ENCODE results near the gene ING4. TPM values are rescaled to one million over a fixed set of nuclear protein-coding genes. Genes with fewer than 3 reads are reported as not detected.

The ING4 gene
- total RNA-seq, 4 donors from 2014 or later = 12.8 to 28.9 (median 19.7) TPM

GRCh38 chr12:6688999-6689882, 26.3 kb upstream of the ING4 start, which contains the start of gene ZNF384:
Gene ZNF384 (minus strand): TSS chr12:6689375. CDS start chr12:6679520, 9,855 bp downstream.
- Histone ChIP-seq H3K4me3 (peak within 1 kb of the TSS; percentile 79 to 92 (median 88)), H3K27ac (peak within 1 kb of the TSS; percentile 94 to 98 (median 96)), H3K4me1 (peaks cover 27 to 30% of the 10 kb centered on the region in 2 donors), H3K9me3 (no peaks in the 10 kb centered on the region), H3K27me3 (no peaks in the 10 kb centered on the region), H3K36me3 (no peaks in the 10 kb centered on the region)
- peak; percentile 44 to 68 for TF ChIP-seq POLR2A (IDR thresholded peaks at IDR 0.05)
- TF ChIP-seq CTCF (IDR thresholded peaks at IDR 0.05 in 4 of 5, conservative IDR thresholded peaks at IDR 0.05 in 1 of 5) = peak in 4 of 5 experiments; percentile 27 to 54 (median 38)
- DNase-seq = peak; percentile 98
- intact Hi-C loops (cut with DNase I; ENCODE audit: low total_unique reads) = loop anchor here (1.0 to 10.0 kb wide), 10 partner anchors 26 to 352 kb away; partner anchors contain the start of genes EMG1, ING4, MLF2 and MRPL51
- ATAC-seq = peak; percentile 94 to 98
- in situ Hi-C loops (cut with MboI; ENCODE audit: low sequenced_read_pairs in 4 of 4) = no loop called here

GRCh38 chr12:6688543-6688998, 25.7 kb upstream of the ING4 start:
- intact Hi-C loops (cut with DNase I; ENCODE audit: low total_unique reads) = loop anchor here (2.0 to 10.0 kb wide), 4 partner anchors 80 to 351 kb away; partner anchors contain the start of genes EMG1, MRPL51, NCAPD2 and PHB2
- in situ Hi-C loops (cut with MboI; ENCODE audit: low sequenced_read_pairs in 4 of 4) = no loop called here
- ATAC-seq = no peak

GRCh38 chr12:6685814-6686213, 22.9 kb upstream of the ING4 start:
- in situ Hi-C loops (cut with MboI; ENCODE audit: low sequenced_read_pairs in 4 of 4) (no loop called here), intact Hi-C loops (cut with DNase I; ENCODE audit: low total_unique reads) (loop anchor here (5.0 to 10.0 kb wide), 3 partner anchors 191 to 349 kb away; partner anchors contain the start of genes EMG1, MRPL51, NCAPD2 and PHB2)
- Histone ChIP-seq H3K36me3 (peaks cover 0 to 16% of the 10 kb centered on the region in 2 donors), H3K27ac (no peak overlapping the region), H3K4me3 (no peak overlapping the region), H3K9me3 (no peaks in the 10 kb centered on the region), H3K4me1 (peaks cover 27 to 28% of the 10 kb centered on the region in 2 donors), H3K27me3 (no peaks in the 10 kb centered on the region)
- TF ChIP-seq CTCF (IDR thresholded peaks at IDR 0.05 in 4 of 5, conservative IDR thresholded peaks at IDR 0.05 in 1 of 5) (no peak), POLR2A (IDR thresholded peaks at IDR 0.05) (no peak)
- DNase-seq (no peak), ATAC-seq (no peak)

More at GRCh38 chr12:6688543-6688998, 25.7 kb upstream of the ING4 start:
- Histone ChIP-seq H3K4me1 (peaks cover 27 to 30% of the 10 kb centered on the region in 2 donors), H3K9me3 (no peaks in the 10 kb centered on the region), H3K27me3 (no peaks in the 10 kb centered on the region), H3K4me3 (peak overlapping the region; percentile 79 to 92 (median 88)), H3K36me3 (no peaks in the 10 kb centered on the region), H3K27ac (peak overlapping the region; percentile 94 to 98 (median 96))
- no peak for TF ChIP-seq CTCF (IDR thresholded peaks at IDR 0.05 in 4 of 5, conservative IDR thresholded peaks at IDR 0.05 in 1 of 5)
- no peak for TF ChIP-seq POLR2A (IDR thresholded peaks at IDR 0.05)
- DNase-seq = peak in 1 of 2 donors; percentile 36

- H3K36me3 ChIP-seq = peaks cover 0 to 16% of the 10 kb centered on the region in 2 donors
- H3K4me1 ChIP-seq = peaks cover 19 to 20% of the 10 kb centered on the region in 2 donors
Measured at GRCh38 chr12:6684609-6685008, 21.7 kb upstream of the ING4 start.

More at GRCh38 chr12:6684609-6685008, 21.7 kb upstream of the ING4 start:
- intact Hi-C loops (cut with DNase I; ENCODE audit: low total_unique reads) = loop anchor here (5.0 to 10.0 kb wide), 3 partner anchors 190 to 347 kb away; partner anchors contain the start of genes EMG1, MRPL51, NCAPD2 and PHB2
- in situ Hi-C loops (cut with MboI; ENCODE audit: low sequenced_read_pairs in 4 of 4) = no loop called here
- H3K27ac ChIP-seq = no peak overlapping the region
- ATAC-seq (no peak), DNase-seq (no peak)
- H3K9me3 ChIP-seq = no peaks in the 10 kb centered on the region
- H3K27me3 ChIP-seq = no peaks in the 10 kb centered on the region
- peak in 2 of 5 experiments; percentile 10 to 34 for TF ChIP-seq CTCF (IDR thresholded peaks at IDR 0.05 in 4 of 5, conservative IDR thresholded peaks at IDR 0.05 in 1 of 5)
- no peak for TF ChIP-seq POLR2A (IDR thresholded peaks at IDR 0.05)
- no peak overlapping the region for H3K4me3 ChIP-seq
